ENCODE results near the gene PCSK6. TPM values are rescaled to one million over a fixed set of nuclear protein-coding genes. Genes with fewer than 3 reads are reported as not detected.

Gene PCSK6
- total RNA-seq, 4 donors from 2014 or later = 12.9 to 31.5 (median 23.7) TPM

GRCh38 chr15:101431748-101432147, 57.8 kb downstream of the PCSK6 start:
- Histone ChIP-seq H3K9me3 (no peaks in the 10 kb centered on the region), H3K27ac (no peak overlapping the region), H3K4me3 (no peak overlapping the region), H3K27me3 (peaks cover 8% of the 10 kb centered on the region), H3K4me1 (no peaks in the 10 kb centered on the region), H3K36me3 (no peaks in the 10 kb centered on the region)
- no peak for TF ChIP-seq POLR2AphosphoS5 (IDR thresholded peaks at IDR 0.05)
- no peak for TF ChIP-seq EP300 (IDR thresholded peaks at IDR 0.05)
- no peak for TF ChIP-seq CTCF (IDR thresholded peaks at IDR 0.05)
- DNase-seq (ENCODE audit: low spot score in 2 of 2) = peak in 1 of 2 donors; percentile 41
- WGBS = 83% methylated on average over 6 of the region's 6 CpGs

- no peaks in the 10 kb centered on the region for H3K36me3 ChIP-seq
- H3K27ac ChIP-seq = no peak overlapping the region
- H3K27me3 ChIP-seq = peaks cover 8% of the 10 kb centered on the region
- H3K9me3 ChIP-seq = no peaks in the 10 kb centered on the region
- no peak overlapping the region for H3K4me3 ChIP-seq
- H3K4me1 ChIP-seq = no peaks in the 10 kb centered on the region
- 81% methylated on average over 15 of the region's 15 CpGs for WGBS
- peak in 1 of 2 donors; percentile 45 for DNase-seq (ENCODE audit: low spot score in 2 of 2)
- no peak for TF ChIP-seq POLR2AphosphoS5 (IDR thresholded peaks at IDR 0.05)
Observed at GRCh38 chr15:101431301-101431700, 58.2 kb downstream of the PCSK6 start.

GRCh38 chr15:101429646-101430045, 59.9 kb downstream of the PCSK6 start:
- Histone ChIP-seq H3K4me1 (no peaks in the 10 kb centered on the region), H3K4me3 (no peak overlapping the region), H3K36me3 (no peaks in the 10 kb centered on the region), H3K27ac (no peak overlapping the region), H3K9me3 (no peaks in the 10 kb centered on the region), H3K27me3 (peaks cover 8% of the 10 kb centered on the region)
- DNase-seq (ENCODE audit: low spot score in 2 of 2) = peak in 1 of 2 donors; percentile 66
- 89% methylated on average over 18 of the region's 18 CpGs for WGBS
- no peak for TF ChIP-seq EP300 (IDR thresholded peaks at IDR 0.05)
- TF ChIP-seq POLR2A (IDR thresholded peaks at IDR 0.05) = no peak
- no peak for TF ChIP-seq POLR2AphosphoS5 (IDR thresholded peaks at IDR 0.05)
- no peak for TF ChIP-seq CTCF (IDR thresholded peaks at IDR 0.05)

DNA sequence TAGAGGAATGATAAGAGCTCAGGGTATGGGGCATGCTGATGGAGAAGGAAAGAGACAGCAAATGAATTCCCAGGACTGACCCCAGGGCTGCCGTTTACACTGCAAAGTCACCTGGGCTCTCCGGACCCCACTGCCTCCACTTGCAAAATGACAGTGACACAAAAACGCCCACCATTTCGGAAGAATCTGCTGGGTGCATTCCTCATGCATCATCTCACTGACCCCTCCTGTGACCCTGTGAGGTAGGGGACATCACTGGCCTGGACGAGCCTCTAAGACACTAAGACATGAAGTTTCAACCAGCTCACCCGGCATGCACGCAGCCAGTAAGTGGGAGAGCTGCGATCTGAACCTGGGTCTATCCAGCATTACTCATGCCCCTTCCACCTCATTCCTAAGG, 60.3 kb downstream of the PCSK6 start:
- Histone ChIP-seq H3K4me3 (no peak overlapping the region), H3K27me3 (peaks cover 8% of the 10 kb centered on the region), H3K36me3 (no peaks in the 10 kb centered on the region), H3K4me1 (no peaks in the 10 kb centered on the region), H3K27ac (no peak overlapping the region), H3K9me3 (no peaks in the 10 kb centered on the region)
- WGBS = 82% methylated on average over 8 of the region's 8 CpGs
- TF ChIP-seq EP300 (IDR thresholded peaks at IDR 0.05) (no peak), POLR2AphosphoS5 (IDR thresholded peaks at IDR 0.05) (no peak), POLR2A (IDR thresholded peaks at IDR 0.05) (no peak), CTCF (IDR thresholded peaks at IDR 0.05) (no peak)
- peak in 1 of 2 donors; percentile 56 for DNase-seq (ENCODE audit: low spot score in 2 of 2)

DNA sequence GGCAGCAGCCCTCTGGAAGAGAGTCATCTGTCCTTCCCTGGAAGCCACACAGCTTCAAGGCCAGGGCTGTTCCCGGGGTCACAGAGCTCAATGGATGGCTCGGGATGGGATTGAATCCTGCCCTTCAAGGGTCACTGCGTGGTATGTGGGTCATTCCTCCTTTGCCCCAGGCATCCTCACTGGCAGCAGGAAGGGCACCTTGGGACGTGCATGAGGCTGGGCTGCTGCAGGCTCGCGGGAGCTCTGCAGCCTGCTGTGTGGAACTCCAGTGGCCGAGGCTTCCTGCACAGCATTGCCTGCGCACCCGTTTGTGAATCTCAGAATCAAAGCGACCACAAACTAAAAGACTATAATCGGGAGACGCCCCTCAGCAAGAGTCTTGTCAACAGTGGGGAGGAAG, 60.7 kb downstream of the PCSK6 start:
- Histone ChIP-seq H3K4me3 (no peak overlapping the region), H3K9me3 (no peaks in the 10 kb centered on the region), H3K27me3 (peaks cover 8% of the 10 kb centered on the region), H3K27ac (no peak overlapping the region), H3K4me1 (no peaks in the 10 kb centered on the region), H3K36me3 (no peaks in the 10 kb centered on the region)
- TF ChIP-seq EP300 (IDR thresholded peaks at IDR 0.05) (no peak), CTCF (IDR thresholded peaks at IDR 0.05) (no peak), POLR2A (IDR thresholded peaks at IDR 0.05) (no peak), POLR2AphosphoS5 (IDR thresholded peaks at IDR 0.05) (no peak)
- peak in 1 of 2 donors; percentile 49 for DNase-seq (ENCODE audit: low spot score in 2 of 2)
- 74% methylated on average over 12 of the region's 12 CpGs for WGBS
